SK-N-SH treated with all-trans-retinoic acid at 6 μM for 48 hours (cell line): Measurements from ENCODE around the gene SYNDIG1L.

Source experiments
- ATAC-seq: fragments of 200-7000 bp; cut with Tn5 transposase; 3 replicates; pipeline ENCODE4 v1.9.1; 2020; ENCODE audit warnings: mild to moderate bottlenecking, moderate library complexity
- ARNTL ChIP-seq: fragments of 450-650 bp; formaldehyde crosslinking; IDR thresholded peaks from 2 replicates; pipeline ENCODE4 v1.5.0; 2020; ENCODE audit warnings: low read depth, mild to moderate bottlenecking, moderate library complexity, borderline replicate concordance
- BACH2 ChIP-seq: fragments of 250-450 bp; sonication (Bioruptor Pico); IDR thresholded peaks from 2 replicates; pipeline ENCODE4 v1.9.0; 2021; ENCODE audit warnings: mild to moderate bottlenecking, borderline replicate concordance
- CSDC2 ChIP-seq: fragments of 250-450 bp; sonication (Bioruptor Pico); IDR thresholded peaks from 2 replicates; pipeline ENCODE4 v1.5.0; 2020; ENCODE audit warnings: mild to moderate bottlenecking, moderate library complexity
- ESRRG ChIP-seq: fragments of 250-450 bp; sonication (Bioruptor Pico); IDR thresholded peaks from 2 replicates; pipeline ENCODE4 v1.6.1; 2021; ENCODE audit warnings: mild to moderate bottlenecking
- GLIS3 ChIP-seq: fragments of 250-450 bp; sonication (Bioruptor Pico); IDR thresholded peaks from 2 replicates; pipeline ENCODE4 v1.5.0; 2020; ENCODE audit warnings: mild to moderate bottlenecking, moderate library complexity
- OSR1 ChIP-seq: fragments of 250-450 bp; sonication (Bioruptor Pico); IDR thresholded peaks from 2 replicates; pipeline ENCODE4 v1.8.0; 2022; ENCODE audit warnings: moderate library complexity, mild to moderate bottlenecking, inconsistent platforms
- PPARA ChIP-seq: fragments of 250-450 bp; sonication (Bioruptor Pico); IDR thresholded peaks from 2 replicates; pipeline ENCODE4 v1.5.0; 2020; ENCODE audit warnings: mild to moderate bottlenecking, borderline replicate concordance
- RARB ChIP-seq: fragments of 250-450 bp; sonication (Bioruptor Pico); IDR thresholded peaks from 2 replicates; pipeline ENCODE4 v1.8.0; 2021; ENCODE audit warnings: mild to moderate bottlenecking, moderate library complexity
- TCF4 ChIP-seq: fragments of 250-450 bp; sonication (Bioruptor Pico); IDR thresholded peaks from 2 replicates; pipeline ENCODE4 v1.8.0; 2021; ENCODE audit warnings: mild to moderate bottlenecking, moderate library complexity, borderline replicate concordance
- TOX ChIP-seq: fragments of 250-450 bp; sonication (Bioruptor Pico); IDR thresholded peaks from 2 replicates; pipeline ENCODE4 v1.8.0; 2021; ENCODE audit warnings: mild to moderate bottlenecking, moderate library complexity, borderline replicate concordance
- ZNF565 ChIP-seq: fragments of 450-650 bp; formaldehyde crosslinking; conservative IDR thresholded peaks from 2 replicates; pipeline ENCODE4 v1.5.0; 2020; ENCODE audit warnings: low read depth, mild to moderate bottlenecking, moderate library complexity
- ZNF70 ChIP-seq: fragments of 450-650 bp; formaldehyde crosslinking; IDR thresholded peaks from 2 replicates; pipeline ENCODE4 v1.5.0; 2020; ENCODE audit warnings: mild to moderate bottlenecking, moderate library complexity
- TF ChIP-seq, protein P1 (sequence below): fragments of 250-450 bp; sonication (Bioruptor Pico); IDR thresholded peaks from 2 replicates; pipeline ENCODE4 v1.5.0; 2020; ENCODE audit warnings: mild to moderate bottlenecking, moderate library complexity
- TF ChIP-seq, protein P2 (sequence below): fragments of 250-450 bp; sonication (Bioruptor Pico); IDR thresholded peaks from 2 replicates; pipeline ENCODE4 v1.8.0; 2020; ENCODE audit warnings: mild to moderate bottlenecking, moderate library complexity, borderline replicate concordance
- TF ChIP-seq, protein P3 (sequence below): fragments of 250-450 bp; sonication (Bioruptor Pico); IDR thresholded peaks from 2 replicates; pipeline ENCODE4 v1.5.1; 2020; ENCODE audit warnings: low read depth, mild to moderate bottlenecking, moderate library complexity
- TF ChIP-seq, protein P4 (sequence below): fragments of 250-450 bp; sonication (Bioruptor Pico); IDR thresholded peaks from 2 replicates; pipeline ENCODE4 v1.8.0; 2021; ENCODE audit warnings: low read depth, mild to moderate bottlenecking, moderate library complexity, borderline replicate concordance
- TF ChIP-seq, protein P5 (sequence below): fragments of 250-450 bp; sonication (Bioruptor Pico); IDR thresholded peaks from 2 replicates; pipeline ENCODE4 v1.5.1; 2021; ENCODE audit warnings: mild to moderate bottlenecking, moderate library complexity

SYNDIG1L gene

DNA sequence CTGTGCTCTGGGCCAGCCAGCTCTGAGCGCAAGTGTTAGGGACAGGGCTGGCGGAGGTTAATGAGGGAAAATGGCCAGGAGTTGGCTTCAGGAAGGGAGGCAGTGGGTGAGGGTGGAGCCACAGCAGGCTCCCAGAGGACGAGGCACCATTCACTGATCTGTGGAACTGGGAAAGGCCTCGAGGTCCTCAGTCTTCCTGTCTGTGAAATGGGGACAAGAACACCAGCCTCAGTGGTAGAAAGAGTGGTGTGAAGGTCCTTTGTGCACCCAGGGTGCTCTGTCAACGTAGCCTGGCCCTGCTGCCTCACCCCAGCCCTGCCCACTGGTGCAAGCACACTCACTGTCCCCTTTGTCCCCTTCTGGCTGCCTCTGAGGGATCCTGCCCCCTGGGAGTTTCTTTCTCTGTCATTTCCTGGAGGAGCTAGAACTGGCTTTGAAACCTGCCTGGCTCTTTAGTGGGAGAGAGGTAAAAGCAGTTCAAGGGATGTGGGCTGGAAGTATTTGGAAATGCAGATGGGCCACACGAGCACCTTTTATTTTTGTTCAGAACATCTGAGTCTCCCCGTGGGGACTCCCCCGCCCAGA is 25.0 kb downstream of the SYNDIG1L start (continued):
- TF ChIP-seq, protein P1, sequence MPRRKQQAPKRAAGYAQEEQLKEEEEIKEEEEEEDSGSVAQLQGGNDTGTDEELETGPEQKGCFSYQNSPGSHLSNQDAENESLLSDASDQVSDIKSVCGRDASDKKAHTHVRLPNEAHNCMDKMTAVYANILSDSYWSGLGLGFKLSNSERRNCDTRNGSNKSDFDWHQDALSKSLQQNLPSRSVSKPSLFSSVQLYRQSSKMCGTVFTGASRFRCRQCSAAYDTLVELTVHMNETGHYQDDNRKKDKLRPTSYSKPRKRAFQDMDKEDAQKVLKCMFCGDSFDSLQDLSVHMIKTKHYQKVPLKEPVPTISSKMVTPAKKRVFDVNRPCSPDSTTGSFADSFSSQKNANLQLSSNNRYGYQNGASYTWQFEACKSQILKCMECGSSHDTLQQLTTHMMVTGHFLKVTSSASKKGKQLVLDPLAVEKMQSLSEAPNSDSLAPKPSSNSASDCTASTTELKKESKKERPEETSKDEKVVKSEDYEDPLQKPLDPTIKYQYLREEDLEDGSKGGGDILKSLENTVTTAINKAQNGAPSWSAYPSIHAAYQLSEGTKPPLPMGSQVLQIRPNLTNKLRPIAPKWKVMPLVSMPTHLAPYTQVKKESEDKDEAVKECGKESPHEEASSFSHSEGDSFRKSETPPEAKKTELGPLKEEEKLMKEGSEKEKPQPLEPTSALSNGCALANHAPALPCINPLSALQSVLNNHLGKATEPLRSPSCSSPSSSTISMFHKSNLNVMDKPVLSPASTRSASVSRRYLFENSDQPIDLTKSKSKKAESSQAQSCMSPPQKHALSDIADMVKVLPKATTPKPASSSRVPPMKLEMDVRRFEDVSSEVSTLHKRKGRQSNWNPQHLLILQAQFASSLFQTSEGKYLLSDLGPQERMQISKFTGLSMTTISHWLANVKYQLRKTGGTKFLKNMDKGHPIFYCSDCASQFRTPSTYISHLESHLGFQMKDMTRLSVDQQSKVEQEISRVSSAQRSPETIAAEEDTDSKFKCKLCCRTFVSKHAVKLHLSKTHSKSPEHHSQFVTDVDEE (CRISPR knock-in tag): no peak

DNA sequence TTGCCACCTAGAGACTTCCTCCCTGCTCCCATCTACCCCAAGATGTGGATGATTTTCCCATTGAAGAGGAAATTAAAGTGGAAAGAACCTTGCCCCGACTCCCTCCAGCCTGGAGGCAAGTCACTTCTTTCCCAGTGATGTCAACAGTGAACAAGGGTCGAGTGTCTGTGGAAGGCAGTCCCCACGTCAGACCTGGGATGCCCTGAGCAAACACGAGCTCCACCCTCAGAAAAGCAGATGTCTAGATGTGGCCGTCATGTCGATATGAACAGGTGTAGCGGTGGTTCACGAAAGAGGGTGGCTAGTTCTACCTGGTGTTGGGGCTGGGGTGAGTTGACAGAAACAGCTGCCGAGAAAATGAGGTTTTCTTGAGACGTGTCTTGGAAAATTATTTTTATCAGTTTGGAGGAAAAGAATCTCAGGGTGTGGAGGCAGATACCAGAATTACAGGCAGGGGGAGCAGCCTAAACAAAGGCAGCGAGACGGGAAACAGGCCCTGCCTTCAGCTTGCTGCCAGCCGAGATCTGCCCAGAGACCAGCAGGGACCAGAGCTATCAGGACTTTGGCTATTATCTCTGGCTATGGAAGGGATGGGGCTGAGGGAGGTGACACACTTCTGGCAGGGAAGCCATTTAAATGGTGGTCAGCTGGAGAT is 25.9 kb downstream of the SYNDIG1L start:
- TF ChIP-seq ZNF565 (CRISPR knock-in tag): no peak
- TF ChIP-seq, protein P2, sequence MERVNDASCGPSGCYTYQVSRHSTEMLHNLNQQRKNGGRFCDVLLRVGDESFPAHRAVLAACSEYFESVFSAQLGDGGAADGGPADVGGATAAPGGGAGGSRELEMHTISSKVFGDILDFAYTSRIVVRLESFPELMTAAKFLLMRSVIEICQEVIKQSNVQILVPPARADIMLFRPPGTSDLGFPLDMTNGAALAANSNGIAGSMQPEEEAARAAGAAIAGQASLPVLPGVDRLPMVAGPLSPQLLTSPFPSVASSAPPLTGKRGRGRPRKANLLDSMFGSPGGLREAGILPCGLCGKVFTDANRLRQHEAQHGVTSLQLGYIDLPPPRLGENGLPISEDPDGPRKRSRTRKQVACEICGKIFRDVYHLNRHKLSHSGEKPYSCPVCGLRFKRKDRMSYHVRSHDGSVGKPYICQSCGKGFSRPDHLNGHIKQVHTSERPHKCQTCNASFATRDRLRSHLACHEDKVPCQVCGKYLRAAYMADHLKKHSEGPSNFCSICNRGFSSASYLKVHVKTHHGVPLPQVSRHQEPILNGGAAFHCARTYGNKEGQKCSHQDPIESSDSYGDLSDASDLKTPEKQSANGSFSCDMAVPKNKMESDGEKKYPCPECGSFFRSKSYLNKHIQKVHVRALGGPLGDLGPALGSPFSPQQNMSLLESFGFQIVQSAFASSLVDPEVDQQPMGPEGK (CRISPR knock-in tag): no peak
- TF ChIP-seq TCF4 (CRISPR knock-in tag): no peak
- TF ChIP-seq, protein P1 (CRISPR knock-in tag): no peak
- no peak for TF ChIP-seq ZNF70 (CRISPR knock-in tag)
- no peak for TF ChIP-seq CSDC2 (CRISPR knock-in tag)
- no peak for TF ChIP-seq GLIS3 (CRISPR knock-in tag)
- TF ChIP-seq, protein P3, sequence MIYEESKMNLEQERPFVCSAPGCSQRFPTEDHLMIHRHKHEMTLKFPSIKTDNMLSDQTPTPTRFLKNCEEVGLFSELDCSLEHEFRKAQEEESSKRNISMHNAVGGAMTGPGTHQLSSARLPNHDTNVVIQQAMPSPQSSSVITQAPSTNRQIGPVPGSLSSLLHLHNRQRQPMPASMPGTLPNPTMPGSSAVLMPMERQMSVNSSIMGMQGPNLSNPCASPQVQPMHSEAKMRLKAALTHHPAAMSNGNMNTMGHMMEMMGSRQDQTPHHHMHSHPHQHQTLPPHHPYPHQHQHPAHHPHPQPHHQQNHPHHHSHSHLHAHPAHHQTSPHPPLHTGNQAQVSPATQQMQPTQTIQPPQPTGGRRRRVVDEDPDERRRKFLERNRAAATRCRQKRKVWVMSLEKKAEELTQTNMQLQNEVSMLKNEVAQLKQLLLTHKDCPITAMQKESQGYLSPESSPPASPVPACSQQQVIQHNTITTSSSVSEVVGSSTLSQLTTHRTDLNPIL (CRISPR knock-in tag): no peak
- TF ChIP-seq ARNTL: no peak
- TF ChIP-seq RARB (CRISPR knock-in tag): no peak
- TF ChIP-seq OSR1 (CRISPR knock-in tag): no peak
- no peak for TF ChIP-seq TOX (CRISPR knock-in tag)
- no peak for TF ChIP-seq PPARA (CRISPR knock-in tag)
- TF ChIP-seq ESRRG (CRISPR knock-in tag): no peak
- TF ChIP-seq, protein P4, sequence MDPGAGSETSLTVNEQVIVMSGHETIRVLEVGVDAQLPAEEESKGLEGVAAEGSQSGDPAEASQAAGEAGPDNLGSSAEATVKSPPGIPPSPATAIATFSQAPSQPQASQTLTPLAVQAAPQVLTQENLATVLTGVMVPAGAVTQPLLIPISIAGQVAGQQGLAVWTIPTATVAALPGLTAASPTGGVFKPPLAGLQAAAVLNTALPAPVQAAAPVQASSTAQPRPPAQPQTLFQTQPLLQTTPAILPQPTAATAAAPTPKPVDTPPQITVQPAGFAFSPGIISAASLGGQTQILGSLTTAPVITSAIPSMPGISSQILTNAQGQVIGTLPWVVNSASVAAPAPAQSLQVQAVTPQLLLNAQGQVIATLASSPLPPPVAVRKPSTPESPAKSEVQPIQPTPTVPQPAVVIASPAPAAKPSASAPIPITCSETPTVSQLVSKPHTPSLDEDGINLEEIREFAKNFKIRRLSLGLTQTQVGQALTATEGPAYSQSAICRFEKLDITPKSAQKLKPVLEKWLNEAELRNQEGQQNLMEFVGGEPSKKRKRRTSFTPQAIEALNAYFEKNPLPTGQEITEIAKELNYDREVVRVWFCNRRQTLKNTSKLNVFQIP (CRISPR knock-in tag): no peak
- no peak for TF ChIP-seq BACH2 (CRISPR knock-in tag)
- TF ChIP-seq, protein P5, sequence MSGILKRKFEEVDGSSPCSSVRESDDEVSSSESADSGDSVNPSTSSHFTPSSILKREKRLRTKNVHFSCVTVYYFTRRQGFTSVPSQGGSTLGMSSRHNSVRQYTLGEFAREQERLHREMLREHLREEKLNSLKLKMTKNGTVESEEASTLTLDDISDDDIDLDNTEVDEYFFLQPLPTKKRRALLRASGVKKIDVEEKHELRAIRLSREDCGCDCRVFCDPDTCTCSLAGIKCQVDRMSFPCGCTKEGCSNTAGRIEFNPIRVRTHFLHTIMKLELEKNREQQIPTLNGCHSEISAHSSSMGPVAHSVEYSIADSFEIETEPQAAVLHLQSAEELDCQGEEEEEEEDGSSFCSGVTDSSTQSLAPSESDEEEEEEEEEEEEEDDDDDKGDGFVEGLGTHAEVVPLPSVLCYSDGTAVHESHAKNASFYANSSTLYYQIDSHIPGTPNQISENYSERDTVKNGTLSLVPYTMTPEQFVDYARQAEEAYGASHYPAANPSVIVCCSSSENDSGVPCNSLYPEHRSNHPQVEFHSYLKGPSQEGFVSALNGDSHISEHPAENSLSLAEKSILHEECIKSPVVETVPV (CRISPR knock-in tag): no peak

More for the DNA sequence above, 25.9 kb downstream of the SYNDIG1L start:
- peak; percentile 39; the same call in 2 of the 3 replicates for ATAC-seq
